ENCODE measurements around the gene PARVG. TPM values are rescaled to one million over a fixed set of nuclear protein-coding genes. Genes with fewer than 3 reads are reported as not detected.

The PARVG gene
- total and polyA plus RNA-seq, 9 of the 15 experiments (the other 6 are each of a cell fraction or from before 2014, with no cell fraction given), result 0.35 TPM; not detected in 8

- H4K20me1 ChIP-seq (replicated peaks; ENCODE audit: control insufficient read depth, insufficient read depth, low read length), result no peaks in the 10 kb centered on the region
- no peak for DNase-seq (ENCODE audit: extremely low read depth in 1 of 4, low spot score in 3 of 4)
- no peak overlapping the region for H3K27ac ChIP-seq (ENCODE audit: extremely low read depth, low read depth, low read length)
- no peak for ATAC-seq
- H3K79me2 ChIP-seq (ENCODE audit: control insufficient read depth, insufficient read depth, low read length), result no peaks in the 10 kb centered on the region
- no peaks in the 10 kb centered on the region for H3K27me3 ChIP-seq (ENCODE audit: control insufficient read depth in 2 of 2, insufficient read depth in 2 of 2, low read length in 2 of 2)
- BruUV-seq (replicated peaks), result no TSS peak
- H3K4me1 ChIP-seq (replicated peaks in 1 of 2; ENCODE audit: control insufficient read depth in 2 of 2, insufficient read depth in 2 of 2, low read length in 2 of 2), result no peaks in the 10 kb centered on the region
- no peaks in the 10 kb centered on the region for H3K36me3 ChIP-seq (ENCODE audit: control insufficient read depth, insufficient read depth, low read length)
- no peak overlapping the region for H3K9ac ChIP-seq (ENCODE audit: insufficient read depth in 1 of 2, low read depth in 2 of 2, low read length in 2 of 2)
- in situ Hi-C loops (cut with MboI), result no loop called here
- no peak overlapping the region for H3K4me2 ChIP-seq (ENCODE audit: insufficient read depth, low read length)
- WGBS (ENCODE audit: insufficient coverage, low coverage, missing lambda C conversion rate), result 40% methylated on average over 1 of the region's 5 CpGs
- H3K4me3 ChIP-seq, result no peak overlapping the region
- intact Hi-C loops (cut with micrococcal nuclease), result no loop called here
- TF ChIP-seq TAF1 (IDR thresholded peaks at IDR 0.05; ENCODE audit: control insufficient read depth, extremely low read depth, insufficient read depth, low read length, severe bottlenecking) (no peak), ZKSCAN1 (IDR thresholded peaks at IDR 0.05; ENCODE audit: low read depth, low read length) (no peak), ZNF184 (CRISPR knock-in tag; IDR thresholded peaks at IDR 0.05) (no peak), DIDO1 (tag; IDR thresholded peaks at IDR 0.05; ENCODE audit: low read depth) (no peak), RFX1 (IDR thresholded peaks at IDR 0.05) (no peak), MYNN (IDR thresholded peaks at IDR 0.05) (no peak), MYNN (CRISPR knock-in tag; IDR thresholded peaks at IDR 0.05) (no peak)
- TF ChIP-seq, protein P1, sequence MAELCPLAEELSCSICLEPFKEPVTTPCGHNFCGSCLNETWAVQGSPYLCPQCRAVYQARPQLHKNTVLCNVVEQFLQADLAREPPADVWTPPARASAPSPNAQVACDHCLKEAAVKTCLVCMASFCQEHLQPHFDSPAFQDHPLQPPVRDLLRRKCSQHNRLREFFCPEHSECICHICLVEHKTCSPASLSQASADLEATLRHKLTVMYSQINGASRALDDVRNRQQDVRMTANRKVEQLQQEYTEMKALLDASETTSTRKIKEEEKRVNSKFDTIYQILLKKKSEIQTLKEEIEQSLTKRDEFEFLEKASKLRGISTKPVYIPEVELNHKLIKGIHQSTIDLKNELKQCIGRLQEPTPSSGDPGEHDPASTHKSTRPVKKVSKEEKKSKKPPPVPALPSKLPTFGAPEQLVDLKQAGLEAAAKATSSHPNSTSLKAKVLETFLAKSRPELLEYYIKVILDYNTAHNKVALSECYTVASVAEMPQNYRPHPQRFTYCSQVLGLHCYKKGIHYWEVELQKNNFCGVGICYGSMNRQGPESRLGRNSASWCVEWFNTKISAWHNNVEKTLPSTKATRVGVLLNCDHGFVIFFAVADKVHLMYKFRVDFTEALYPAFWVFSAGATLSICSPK (IDR thresholded peaks at IDR 0.05; ENCODE audit: borderline replicate concordance), result no peak
- no peak for FAIRE-seq
- H3K9me1 ChIP-seq (ENCODE audit: control insufficient read depth, insufficient read depth, low read length), result no peaks in the 10 kb centered on the region
- CTCF ChIA-PET (ENCODE audit: low intra/inter-chr PET ratio), result no interaction called here
- H2AFZ ChIP-seq (ENCODE audit: low read depth, low read length), result no peak overlapping the region
- no peaks in the 10 kb centered on the region for H3K9me3 ChIP-seq (replicated peaks; ENCODE audit: control insufficient read depth, insufficient read depth, low read depth, low read length)
- POLR2A ChIA-PET, result no interaction called here
These were observed 20.3 kb upstream of the PARVG start for GRCh38 chr22:44160421-44160820.

All from K562 (cell line).